ENCODE measurements around the gene SRP68. TPM values are rescaled to one million over a fixed set of nuclear protein-coding genes. Genes with fewer than 3 reads are reported as not detected.

SRP68 gene
- total RNA-seq, 6 experiments from 2014 or later = 95.3 to 104 (median 100.0) TPM

GRCh38 chr17:76077584-76078110 is 5.3 kb upstream of the SRP68 start:
- TF ChIP-seq CTCF (IDR thresholded peaks at IDR 0.05) = no peak
- Mint-ChIP-seq H3K4me1 (ENCODE audit: low read depth) (peaks cover 10% of the 10 kb centered on the region), H3K4me3 (no peak overlapping the region), H3K27me3 (ENCODE audit: insufficient read depth) (peaks cover 62% of the 10 kb centered on the region), H3K27ac (no peak overlapping the region), H3K36me3 (ENCODE audit: low read depth) (no peaks in the 10 kb centered on the region; the same call in 1 of the 2 replicates), H3K9me3 (no peaks in the 10 kb centered on the region)
- no peak for DNase-seq

- Mint-ChIP-seq H3K27ac (no peak overlapping the region), H3K9me3 (no peaks in the 10 kb centered on the region), H3K4me1 (ENCODE audit: low read depth) (peaks cover 13% of the 10 kb centered on the region), H3K4me3 (no peak overlapping the region; the same call in 1 of the 2 replicates), H3K36me3 (ENCODE audit: low read depth) (peaks cover under 1% of the 10 kb centered on the region; the same call in 1 of the 2 replicates), H3K27me3 (ENCODE audit: insufficient read depth) (peaks cover 61% of the 10 kb centered on the region)
- no peak for DNase-seq
- no peak for TF ChIP-seq CTCF (IDR thresholded peaks at IDR 0.05)
Observed at GRCh38 chr17:76076765-76077583, 4.7 kb upstream of the SRP68 start.

GRCh38 chr17:76076146-76076764 is 3.9 kb upstream of the SRP68 start:
- Mint-ChIP-seq H3K36me3 (ENCODE audit: low read depth) (peaks cover 8% of the 10 kb centered on the region), H3K4me3 (no peak overlapping the region), H3K9me3 (no peaks in the 10 kb centered on the region), H3K4me1 (ENCODE audit: low read depth) (peaks cover 14% of the 10 kb centered on the region), H3K27me3 (ENCODE audit: insufficient read depth) (peaks cover 56% of the 10 kb centered on the region), H3K27ac (no peak overlapping the region)
- no peak for TF ChIP-seq CTCF (IDR thresholded peaks at IDR 0.05)
- no peak for DNase-seq

GRCh38 chr17:76075364-76076145 is 3.2 kb upstream of the SRP68 start:
- Mint-ChIP-seq H3K36me3 (ENCODE audit: low read depth) (peaks cover 8% of the 10 kb centered on the region), H3K9me3 (no peaks in the 10 kb centered on the region), H3K4me1 (ENCODE audit: low read depth) (peaks cover 21% of the 10 kb centered on the region), H3K27ac (no peak overlapping the region), H3K27me3 (ENCODE audit: insufficient read depth) (peaks cover 53% of the 10 kb centered on the region), H3K4me3 (no peak overlapping the region)
- no peak for DNase-seq
- no peak for TF ChIP-seq CTCF (IDR thresholded peaks at IDR 0.05)

All from HFFc6 (cell line).